ENCODE measurements around the gene SCN5A.

DNA sequence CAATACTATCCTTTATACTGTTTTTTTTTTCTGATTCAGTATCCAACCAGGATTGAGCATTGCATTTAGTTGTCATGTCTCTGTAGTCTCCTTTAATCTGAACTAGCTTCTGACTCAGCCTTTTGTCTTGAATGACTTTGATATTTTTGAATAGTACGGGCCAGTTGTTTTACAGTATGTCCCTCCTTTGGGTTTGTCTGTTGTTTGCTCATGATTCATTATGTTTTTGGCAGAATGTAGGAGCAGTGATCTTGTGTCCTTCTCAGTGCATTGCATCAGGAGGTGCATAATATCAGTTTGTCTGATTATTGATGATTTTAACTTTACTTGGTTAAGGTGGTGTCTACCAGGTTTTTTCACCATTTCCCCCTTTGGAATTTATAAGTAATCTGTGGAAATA, 132.8 kb downstream of the SCN5A start:
- TF ChIP-seq, protein P1, sequence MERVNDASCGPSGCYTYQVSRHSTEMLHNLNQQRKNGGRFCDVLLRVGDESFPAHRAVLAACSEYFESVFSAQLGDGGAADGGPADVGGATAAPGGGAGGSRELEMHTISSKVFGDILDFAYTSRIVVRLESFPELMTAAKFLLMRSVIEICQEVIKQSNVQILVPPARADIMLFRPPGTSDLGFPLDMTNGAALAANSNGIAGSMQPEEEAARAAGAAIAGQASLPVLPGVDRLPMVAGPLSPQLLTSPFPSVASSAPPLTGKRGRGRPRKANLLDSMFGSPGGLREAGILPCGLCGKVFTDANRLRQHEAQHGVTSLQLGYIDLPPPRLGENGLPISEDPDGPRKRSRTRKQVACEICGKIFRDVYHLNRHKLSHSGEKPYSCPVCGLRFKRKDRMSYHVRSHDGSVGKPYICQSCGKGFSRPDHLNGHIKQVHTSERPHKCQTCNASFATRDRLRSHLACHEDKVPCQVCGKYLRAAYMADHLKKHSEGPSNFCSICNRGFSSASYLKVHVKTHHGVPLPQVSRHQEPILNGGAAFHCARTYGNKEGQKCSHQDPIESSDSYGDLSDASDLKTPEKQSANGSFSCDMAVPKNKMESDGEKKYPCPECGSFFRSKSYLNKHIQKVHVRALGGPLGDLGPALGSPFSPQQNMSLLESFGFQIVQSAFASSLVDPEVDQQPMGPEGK (CRISPR knock-in tag; IDR thresholded peaks at IDR 0.05; ENCODE audit: borderline replicate concordance) = no peak
- TF ChIP-seq TOX (CRISPR knock-in tag; IDR thresholded peaks at IDR 0.05; ENCODE audit: borderline replicate concordance) (no peak), ZFP3 (CRISPR knock-in tag; IDR thresholded peaks at IDR 0.05) (no peak), ZNF565 (CRISPR knock-in tag; conservative IDR thresholded peaks at IDR 0.05; ENCODE audit: low read depth) (no peak), PPARA (CRISPR knock-in tag; IDR thresholded peaks at IDR 0.05; ENCODE audit: borderline replicate concordance) (no peak), BACH2 (CRISPR knock-in tag; IDR thresholded peaks at IDR 0.05; ENCODE audit: borderline replicate concordance) (no peak), GLIS3 (CRISPR knock-in tag; IDR thresholded peaks at IDR 0.05) (no peak), OSR1 (CRISPR knock-in tag; IDR thresholded peaks at IDR 0.05) (no peak), CSDC2 (CRISPR knock-in tag; IDR thresholded peaks at IDR 0.05) (no peak)

Data from SK-N-SH treated with all-trans-retinoic acid at 6 μM for 48 hours (cell line).